Measurements from ENCODE around the gene CDK5RAP3. TPM values are rescaled to one million over a fixed set of nuclear protein-coding genes. Genes with fewer than 3 reads are reported as not detected.

CDK5RAP3 gene
- polyA plus RNA-seq, 1 experiment, result 71.2 TPM

- ChIA-PET CTCF (interaction anchor here (0.9 to 1.9 kb wide), 4 partner anchors 11 to 60 kb away, joined by 4 to 8 read pairs (median 4); partner anchors contain the start of gene CDK5RAP3), POLR2A (no interaction called here)
- H3K9me3 ChIP-seq (ENCODE audit: control insufficient read depth, insufficient read depth, low read length), result no peaks in the 10 kb centered on the region; the same call in 1 of the 2 replicates
- no peak overlapping the region for H3K27ac ChIP-seq (ENCODE audit: low read depth, low read length)
- no peak for DNase-seq (ENCODE audit: low read depth, low spot score)
- no peak for TF ChIP-seq CTCF (IDR thresholded peaks at IDR 0.05; ENCODE audit: low read depth, low read length)
- H3K4me3 ChIP-seq (ENCODE audit: low read depth, low read length), result no peak overlapping the region
- H3K27me3 ChIP-seq (ENCODE audit: control insufficient read depth, insufficient read depth, low read length), result no peaks in the 10 kb centered on the region
These were observed 36.2 kb downstream of the CDK5RAP3 start for GRCh38 chr17:48006936-48007709.

GRCh38 chr17:48010193-48010592, 39.3 kb downstream of the CDK5RAP3 start:
- DNase-seq (ENCODE audit: low read depth, low spot score), result no peak
- Histone ChIP-seq H3K4me3 (ENCODE audit: low read depth, low read length) (no peak overlapping the region), H3K27ac (ENCODE audit: low read depth, low read length) (no peak overlapping the region), H3K27me3 (ENCODE audit: control insufficient read depth, insufficient read depth, low read length) (peaks cover 9% of the 10 kb centered on the region), H3K9me3 (ENCODE audit: control insufficient read depth, insufficient read depth, low read length) (no peaks in the 10 kb centered on the region)
- POLR2A ChIA-PET, result no interaction called here
- CTCF ChIA-PET, result interaction anchor here (1.4 to 3.5 kb wide), 5 partner anchors 8 to 62 kb away, joined by 3 to 22 read pairs (median 14); partner anchors contain the start of gene CDK5RAP3
- no peak for TF ChIP-seq CTCF (IDR thresholded peaks at IDR 0.05; ENCODE audit: low read depth, low read length)

- H3K4me3 ChIP-seq (ENCODE audit: low read depth, low read length), result peak overlapping the region; percentile 54
- no peak for DNase-seq (ENCODE audit: low read depth, low spot score)
These were observed 40.7 kb downstream of the CDK5RAP3 start for GRCh38 chr17:48011405-48012150.

GRCh38 chr17:48012151-48012520, 41.2 kb downstream of the CDK5RAP3 start:
- H3K4me3 ChIP-seq (ENCODE audit: low read depth, low read length), result peak overlapping the region; percentile 54
- no peak for DNase-seq (ENCODE audit: low read depth, low spot score)
- ChIA-PET POLR2A (no interaction called here), CTCF (interaction anchor here (0.6 to 3.5 kb wide), 7 partner anchors 9 to 64 kb away, joined by 3 to 22 read pairs (median 4); partner anchors contain the start of gene CDK5RAP3)
- peaks cover 9% of the 10 kb centered on the region for H3K27me3 ChIP-seq (ENCODE audit: control insufficient read depth, insufficient read depth, low read length)
- TF ChIP-seq CTCF (IDR thresholded peaks at IDR 0.05; ENCODE audit: low read depth, low read length), result no peak
- H3K27ac ChIP-seq (ENCODE audit: low read depth, low read length), result no peak overlapping the region
- no peaks in the 10 kb centered on the region for H3K9me3 ChIP-seq (ENCODE audit: control insufficient read depth, insufficient read depth, low read length)

More at GRCh38 chr17:48011405-48012150, 40.7 kb downstream of the CDK5RAP3 start:
- peak; percentile 59 for TF ChIP-seq CTCF (IDR thresholded peaks at IDR 0.05; ENCODE audit: low read depth, low read length)
- POLR2A ChIA-PET, result no interaction called here
- Histone ChIP-seq H3K27me3 (ENCODE audit: control insufficient read depth, insufficient read depth, low read length) (peaks cover 9% of the 10 kb centered on the region), H3K27ac (ENCODE audit: low read depth, low read length) (no peak overlapping the region), H3K9me3 (ENCODE audit: control insufficient read depth, insufficient read depth, low read length) (no peaks in the 10 kb centered on the region)
- CTCF ChIA-PET, result interaction anchor here (0.6 to 3.5 kb wide), 10 partner anchors 9 to 738 kb away, joined by 3 to 22 read pairs (median 4); partner anchors contain the start of gene CDK5RAP3

Data from AG04450 (cell line).